ENCODE results near the gene TRA2A. TPM values are rescaled to one million over a fixed set of nuclear protein-coding genes. Genes with fewer than 3 reads are reported as not detected.
A peak's percentile ranks its signal among the peaks of the same experiment; 100 is the strongest.

The TRA2A gene
- total and polyA plus RNA-seq, 2 of the 13 experiments (the other 11 are each of a cell fraction or from before 2014, with no cell fraction given): 39.1 to 41.6 TPM

GRCh38 chr7:23467806-23468525 lies 63.8 kb downstream of the TRA2A start:
- peak overlapping the region; percentile 94 for H3K9ac ChIP-seq (ENCODE audit: insufficient read depth, low read depth, low read length)
- CTCF ChIA-PET (ENCODE audit: low intra/inter-chr PET ratio, low total read pairs): no interaction called here
- TF ChIP-seq ZNF768 (CRISPR knock-in tag; IDR thresholded peaks at IDR 0.05) (peak; percentile 36; the same call in 1 of the 2 replicates), POGK (CRISPR knock-in tag; conservative IDR thresholded peaks at IDR 0.05) (no peak; the same call in none of the 2 replicates), SALL1 (CRISPR knock-in tag; IDR thresholded peaks at IDR 0.05) (peak; percentile 57; the same call in 1 of the 2 replicates), ZNF292 (CRISPR knock-in tag; IDR thresholded peaks at IDR 0.05; ENCODE audit: borderline replicate concordance, low read depth) (peak; percentile 30; the same call in 1 of the 2 replicates), ZNF709 (CRISPR knock-in tag; IDR thresholded peaks at IDR 0.05) (0 out of 2 replicates have a peak, but pooled peaks have one; percentile 40), MYC (CRISPR knock-in tag; IDR thresholded peaks at IDR 0.05; ENCODE audit: borderline replicate concordance) (0 out of 2 replicates have a peak, but pooled peaks have one; percentile 14), KDM5B (CRISPR knock-in tag; IDR thresholded peaks at IDR 0.05; ENCODE audit: borderline replicate concordance) (no peak; the same call in 1 of the 2 replicates), ZNF33A (CRISPR knock-in tag; IDR thresholded peaks at IDR 0.05; ENCODE audit: borderline replicate concordance) (no peak), ZNF280B (CRISPR knock-in tag; IDR thresholded peaks at IDR 0.05; ENCODE audit: borderline replicate concordance) (no peak), ERF (CRISPR knock-in tag; IDR thresholded peaks at IDR 0.05) (no peak), NR1H2 (CRISPR knock-in tag; IDR thresholded peaks at IDR 0.05; ENCODE audit: borderline replicate concordance, low read depth) (no peak), ZFP1 (CRISPR knock-in tag; IDR thresholded peaks at IDR 0.05) (no peak; the same call in 1 of the 2 replicates), HOXA3 (CRISPR knock-in tag; IDR thresholded peaks at IDR 0.05) (peak; percentile 43; the same call in 1 of the 2 replicates), KLF6 (CRISPR knock-in tag; IDR thresholded peaks at IDR 0.05) (0 out of 2 replicates have a peak, but pooled peaks have one; percentile 26), NCOA1 (CRISPR knock-in tag; IDR thresholded peaks at IDR 0.05) (no peak), ATF5 (CRISPR knock-in tag; IDR thresholded peaks at IDR 0.05; ENCODE audit: low read depth) (no peak), ZNF724P (CRISPR knock-in tag; IDR thresholded peaks at IDR 0.05; ENCODE audit: borderline replicate concordance) (no peak), BHLHE40 (IDR thresholded peaks at IDR 0.05; ENCODE audit: low read length) (0 out of 2 replicates have a peak, but pooled peaks have one; percentile 33), KDM2A (CRISPR knock-in tag; IDR thresholded peaks at IDR 0.05; ENCODE audit: borderline replicate concordance, low read depth) (peak; percentile 47; the same call in 1 of the 2 replicates), ZNF563 (CRISPR knock-in tag; IDR thresholded peaks at IDR 0.05) (no peak), ZNF605 (CRISPR knock-in tag; IDR thresholded peaks at IDR 0.05) (no peak; the same call in 1 of the 2 replicates)

More at GRCh38 chr7:23467806-23468525, 63.8 kb downstream of the TRA2A start:
- H3K4me2 ChIP-seq (ENCODE audit: low read depth, low read length): peak overlapping the region; percentile 92
- POLR2A ChIA-PET: interaction anchor here (0.8 to 2.2 kb wide), 12 partner anchors 10 to 195 kb away, joined by 3 to 8 read pairs (median 4); partner anchors contain the start of gene TRA2A
- H3K9me3 ChIP-seq (ENCODE audit: low read length): no peaks in the 10 kb centered on the region
- no peak for FAIRE-seq
- H2AFZ ChIP-seq (ENCODE audit: low read length): no peak overlapping the region
- BruUV-seq (replicated peaks): TSS peak; percentile 24
- peaks cover 90% of the 10 kb centered on the region for H3K79me2 ChIP-seq (ENCODE audit: insufficient read depth, low read length)
- peaks cover 47% of the 10 kb centered on the region for H3K4me1 ChIP-seq (ENCODE audit: insufficient read depth, low read length)
- H4K20me1 ChIP-seq (ENCODE audit: insufficient read depth, low read length): peaks cover 24% of the 10 kb centered on the region
- peak; percentile 46 for ATAC-seq
- peak overlapping the region; percentile 86 to 93 (median 91) for H3K4me3 ChIP-seq (replicated peaks in 1 of 3; ENCODE audit: insufficient read depth in 1 of 3, low read depth in 2 of 3, low read length in 3 of 3)
- in situ Hi-C loops (cut with HindIII; ENCODE audit: extremely low pct_ligation_motif_present, low pct_unique_long_range_greater_than_20kb) (no loop called here), intact Hi-C loops (cut with micrococcal nuclease; ENCODE audit: unreplicated experiment) (no loop called here)
- WGBS (ENCODE audit: low lambda C conversion rate): 0% methylated on average over 18 of the region's 32 CpGs
- H3K36me3 ChIP-seq (replicated peaks in 1 of 2; ENCODE audit: control insufficient read depth in 1 of 2, insufficient read depth in 2 of 2, low read length in 2 of 2): 0 out of 5 replicates have a peak, but pooled peaks cover 0 to 6% of the 10 kb centered on the region in 2 experiments
- no peaks in the 10 kb centered on the region; a peak in 1 of 5 replicates for H3K27me3 ChIP-seq (ENCODE audit: control insufficient read depth in 1 of 2, insufficient read depth in 2 of 2, low read length in 2 of 2)
- peak overlapping the region; percentile 96 for H3K27ac ChIP-seq (ENCODE audit: extremely low read length, insufficient read depth, low read length)
- peak; percentile 56 for DNase-seq (ENCODE audit: low spot score)

Measured in HepG2 (cell line).